Measurements from ENCODE around the gene SLBP. TPM values are rescaled to one million over a fixed set of nuclear protein-coding genes. Genes with fewer than 3 reads are reported as not detected.

SLBP gene
- polyA plus RNA-seq, 1 donor: 42.9 TPM

DNA sequence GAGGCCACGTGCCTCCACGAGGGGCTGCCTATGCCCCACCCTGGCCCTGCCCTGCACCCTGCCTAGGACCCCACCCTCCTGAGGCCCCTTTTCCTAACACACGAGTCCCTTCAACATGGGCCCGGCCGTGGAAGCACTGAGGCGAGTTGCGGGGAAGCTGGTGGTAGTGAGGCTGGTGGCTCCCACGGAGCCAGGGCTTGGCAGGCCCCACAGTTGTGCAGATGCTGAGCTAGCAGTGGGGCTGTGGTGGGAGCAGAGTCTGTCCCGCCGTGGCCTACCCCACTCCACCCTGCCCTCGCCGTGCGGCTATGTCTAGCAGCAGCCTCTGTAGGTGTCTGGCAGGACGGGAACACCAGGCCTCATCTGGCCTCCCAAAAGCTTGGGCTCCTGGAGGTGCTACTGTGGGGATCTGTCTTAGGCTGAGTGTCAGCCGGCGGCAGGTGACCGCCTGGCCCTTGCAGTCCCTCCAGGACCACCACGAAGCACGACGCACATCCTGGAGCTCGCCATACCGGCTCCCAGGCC, 28.0 kb upstream of the SLBP start:
- Histone ChIP-seq H3K27ac (ENCODE audit: low read length) (no peak overlapping the region), H3K36me3 (ENCODE audit: control insufficient read depth, insufficient read depth, low read length) (peaks cover 67% of the 10 kb centered on the region), H3K4me3 (ENCODE audit: low read length) (no peak overlapping the region), H3K4me1 (ENCODE audit: control insufficient read depth, insufficient read depth, low read length) (no peaks in the 10 kb centered on the region), H3K27me3 (ENCODE audit: control insufficient read depth, insufficient read depth, low read length) (no peaks in the 10 kb centered on the region), H3K9me3 (ENCODE audit: control insufficient read depth, low read depth, low read length) (peaks cover 35% of the 10 kb centered on the region)
- no CpG with 5 or more reads among the region's 22 CpGs for WGBS (ENCODE audit: insufficient coverage, low lambda C conversion rate)
- no peak for DNase-seq

- no peak overlapping the region for H3K4me3 ChIP-seq (ENCODE audit: low read length)
- DNase-seq: no peak
- H3K36me3 ChIP-seq (ENCODE audit: control insufficient read depth, insufficient read depth, low read length): peaks cover 72% of the 10 kb centered on the region
- H3K9me3 ChIP-seq (ENCODE audit: control insufficient read depth, low read depth, low read length): peaks cover 35% of the 10 kb centered on the region
- no peaks in the 10 kb centered on the region for H3K27me3 ChIP-seq (ENCODE audit: control insufficient read depth, insufficient read depth, low read length)
- H3K27ac ChIP-seq (ENCODE audit: low read length): no peak overlapping the region
- no peaks in the 10 kb centered on the region for H3K4me1 ChIP-seq (ENCODE audit: control insufficient read depth, insufficient read depth, low read length)
- WGBS (ENCODE audit: insufficient coverage, low lambda C conversion rate): no CpG with 5 or more reads among the region's 9 CpGs
Observed at GRCh38 chr4:1739358-1739757, 27.2 kb upstream of the SLBP start.

GRCh38 chr4:1738410-1738809, 26.3 kb upstream of the SLBP start:
- Histone ChIP-seq H3K27ac (ENCODE audit: low read length) (no peak overlapping the region), H3K9me3 (ENCODE audit: control insufficient read depth, low read depth, low read length) (peaks cover 35% of the 10 kb centered on the region), H3K4me3 (ENCODE audit: low read length) (no peak overlapping the region), H3K4me1 (ENCODE audit: control insufficient read depth, insufficient read depth, low read length) (no peaks in the 10 kb centered on the region), H3K36me3 (ENCODE audit: control insufficient read depth, insufficient read depth, low read length) (peaks cover 70% of the 10 kb centered on the region), H3K27me3 (ENCODE audit: control insufficient read depth, insufficient read depth, low read length) (no peaks in the 10 kb centered on the region)
- no CpG with 5 or more reads among the region's 4 CpGs for WGBS (ENCODE audit: insufficient coverage, low lambda C conversion rate)
- no peak for DNase-seq

GRCh38 chr4:1737666-1738065, 25.5 kb upstream of the SLBP start:
- Histone ChIP-seq H3K27ac (ENCODE audit: low read length) (no peak overlapping the region), H3K4me1 (ENCODE audit: control insufficient read depth, insufficient read depth, low read length) (no peaks in the 10 kb centered on the region), H3K9me3 (ENCODE audit: control insufficient read depth, low read depth, low read length) (peaks cover 35% of the 10 kb centered on the region), H3K4me3 (ENCODE audit: low read length) (no peak overlapping the region), H3K36me3 (ENCODE audit: control insufficient read depth, insufficient read depth, low read length) (peaks cover 76% of the 10 kb centered on the region), H3K27me3 (ENCODE audit: control insufficient read depth, insufficient read depth, low read length) (no peaks in the 10 kb centered on the region)
- no CpG with 5 or more reads among the region's 15 CpGs for WGBS (ENCODE audit: insufficient coverage, low lambda C conversion rate)
- no peak for DNase-seq

GRCh38 chr4:1736812-1737211, 24.7 kb upstream of the SLBP start:
- peaks cover 72% of the 10 kb centered on the region for H3K36me3 ChIP-seq (ENCODE audit: control insufficient read depth, insufficient read depth, low read length)
- no peak overlapping the region for H3K4me3 ChIP-seq (ENCODE audit: low read length)
- no peak overlapping the region for H3K27ac ChIP-seq (ENCODE audit: low read length)
- H3K27me3 ChIP-seq (ENCODE audit: control insufficient read depth, insufficient read depth, low read length): no peaks in the 10 kb centered on the region
- H3K4me1 ChIP-seq (ENCODE audit: control insufficient read depth, insufficient read depth, low read length): no peaks in the 10 kb centered on the region
- H3K9me3 ChIP-seq (ENCODE audit: control insufficient read depth, low read depth, low read length): peaks cover 35% of the 10 kb centered on the region
- no peak for DNase-seq
- 100% methylated on average over 1 of the region's 13 CpGs for WGBS (ENCODE audit: insufficient coverage, low lambda C conversion rate)

- WGBS (ENCODE audit: insufficient coverage, low lambda C conversion rate): no CpG with 5 or more reads among the region's 20 CpGs
- peaks cover 72% of the 10 kb centered on the region for H3K36me3 ChIP-seq (ENCODE audit: control insufficient read depth, insufficient read depth, low read length)
- no peak for DNase-seq
Observed at GRCh38 chr4:1735215-1735614, 23.1 kb upstream of the SLBP start.

DNA sequence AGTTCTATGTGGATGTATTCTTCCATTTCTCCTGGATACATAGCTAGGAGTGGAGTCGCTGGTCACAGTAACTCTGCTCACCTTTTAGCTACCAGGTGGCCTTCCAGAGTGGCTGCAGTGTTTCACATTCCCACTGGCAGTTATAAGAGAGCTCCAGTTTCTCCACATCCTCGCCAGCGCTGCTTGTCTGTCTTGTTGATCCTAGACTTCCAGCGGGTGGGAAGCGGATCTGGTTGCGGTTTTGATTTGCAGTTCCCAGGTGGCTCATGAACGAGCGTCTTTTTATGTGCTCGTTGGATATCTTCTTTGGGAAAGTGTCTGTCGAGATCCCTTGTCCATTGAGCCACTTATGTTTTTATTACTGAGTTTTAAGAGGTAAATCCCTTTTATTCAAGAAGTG, 20.8 kb upstream of the SLBP start:
- no peak overlapping the region for H3K4me3 ChIP-seq (ENCODE audit: low read length)
- H3K27me3 ChIP-seq (ENCODE audit: control insufficient read depth, insufficient read depth, low read length): no peaks in the 10 kb centered on the region
- peaks cover 15% of the 10 kb centered on the region for H3K9me3 ChIP-seq (ENCODE audit: control insufficient read depth, low read depth, low read length)
- peaks cover 66% of the 10 kb centered on the region for H3K36me3 ChIP-seq (ENCODE audit: control insufficient read depth, insufficient read depth, low read length)
- WGBS (ENCODE audit: insufficient coverage, low lambda C conversion rate): 100% methylated on average over 1 of the region's 10 CpGs
- H3K27ac ChIP-seq (ENCODE audit: low read length): no peak overlapping the region
- no peak for DNase-seq
- no peaks in the 10 kb centered on the region for H3K4me1 ChIP-seq (ENCODE audit: control insufficient read depth, insufficient read depth, low read length)

More at GRCh38 chr4:1735215-1735614, 23.1 kb upstream of the SLBP start:
- Histone ChIP-seq H3K27me3 (ENCODE audit: control insufficient read depth, insufficient read depth, low read length) (no peaks in the 10 kb centered on the region), H3K4me1 (ENCODE audit: control insufficient read depth, insufficient read depth, low read length) (no peaks in the 10 kb centered on the region), H3K27ac (ENCODE audit: low read length) (no peak overlapping the region), H3K4me3 (ENCODE audit: low read length) (no peak overlapping the region), H3K9me3 (ENCODE audit: control insufficient read depth, low read depth, low read length) (peaks cover 34% of the 10 kb centered on the region)

DNA sequence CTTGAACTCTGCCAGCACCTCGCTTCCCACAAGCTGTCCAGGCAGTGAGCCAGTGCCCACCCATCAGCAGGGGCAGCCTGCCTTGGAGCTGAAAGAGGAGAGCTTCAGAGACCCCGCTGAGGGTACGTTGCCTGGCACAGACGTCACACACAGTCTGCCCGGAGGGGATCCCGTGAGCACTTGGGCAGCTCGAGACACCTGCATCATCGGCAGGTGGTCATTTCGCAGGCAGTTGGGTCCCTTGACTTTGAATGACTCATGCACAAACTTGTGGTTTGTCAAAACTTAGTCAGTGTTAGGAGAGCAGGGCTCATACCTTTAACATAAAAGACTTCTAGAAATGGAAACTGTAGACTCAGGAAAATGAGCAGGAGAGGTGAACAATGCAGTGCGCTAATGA, 19.1 kb upstream of the SLBP start:
- Histone ChIP-seq H3K27ac (ENCODE audit: low read length) (no peak overlapping the region), H3K4me3 (ENCODE audit: low read length) (no peak overlapping the region), H3K27me3 (ENCODE audit: control insufficient read depth, insufficient read depth, low read length) (no peaks in the 10 kb centered on the region), H3K9me3 (ENCODE audit: control insufficient read depth, low read depth, low read length) (no peaks in the 10 kb centered on the region), H3K4me1 (ENCODE audit: control insufficient read depth, insufficient read depth, low read length) (no peaks in the 10 kb centered on the region), H3K36me3 (ENCODE audit: control insufficient read depth, insufficient read depth, low read length) (peaks cover 54% of the 10 kb centered on the region)
- DNase-seq: no peak
- 100% methylated on average over 1 of the region's 10 CpGs for WGBS (ENCODE audit: insufficient coverage, low lambda C conversion rate)

DNA sequence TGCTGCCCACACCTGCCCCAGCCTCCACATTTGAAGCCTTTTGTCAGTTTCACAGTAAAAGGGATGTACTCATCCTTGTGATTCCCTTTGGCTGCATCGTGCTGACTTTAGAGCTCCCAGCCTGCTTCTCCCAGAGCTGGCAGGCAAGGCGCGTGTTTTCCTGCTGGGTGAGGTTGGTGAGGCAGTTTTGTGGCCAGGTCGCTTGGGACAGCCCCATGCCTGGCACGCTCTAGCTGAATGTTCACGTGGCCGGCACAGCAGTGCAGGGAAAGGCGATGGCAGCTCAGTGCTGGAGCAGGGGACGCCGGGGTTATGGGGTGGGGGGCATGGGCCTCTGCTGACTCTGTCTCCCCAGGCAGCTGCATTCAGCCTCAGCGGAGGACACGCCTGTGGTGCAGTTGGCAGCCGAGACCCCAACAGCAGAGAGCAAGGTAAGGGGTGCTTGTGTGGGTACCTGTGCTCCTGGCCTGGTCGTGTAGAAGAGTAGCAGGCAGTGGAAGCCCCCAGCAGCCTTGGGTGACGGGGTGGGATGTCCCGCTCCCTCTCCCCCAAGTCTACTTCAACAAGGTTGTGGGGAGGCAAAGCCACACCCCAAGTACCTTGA, 18.5 kb upstream of the SLBP start:
- Histone ChIP-seq H3K27me3 (ENCODE audit: control insufficient read depth, insufficient read depth, low read length) (no peaks in the 10 kb centered on the region), H3K4me1 (ENCODE audit: control insufficient read depth, insufficient read depth, low read length) (no peaks in the 10 kb centered on the region), H3K27ac (ENCODE audit: low read length) (no peak overlapping the region), H3K4me3 (ENCODE audit: low read length) (no peak overlapping the region), H3K36me3 (ENCODE audit: control insufficient read depth, insufficient read depth, low read length) (peaks cover 50% of the 10 kb centered on the region), H3K9me3 (ENCODE audit: control insufficient read depth, low read depth, low read length) (no peaks in the 10 kb centered on the region)
- no peak for DNase-seq
- WGBS (ENCODE audit: insufficient coverage, low lambda C conversion rate): 100% methylated on average over 1 of the region's 16 CpGs

- no peak overlapping the region for H3K27ac ChIP-seq (ENCODE audit: low read length)
- peaks cover 45% of the 10 kb centered on the region for H3K36me3 ChIP-seq (ENCODE audit: control insufficient read depth, insufficient read depth, low read length)
- no peaks in the 10 kb centered on the region for H3K4me1 ChIP-seq (ENCODE audit: control insufficient read depth, insufficient read depth, low read length)
- no peak overlapping the region for H3K4me3 ChIP-seq (ENCODE audit: low read length)
- WGBS (ENCODE audit: insufficient coverage, low lambda C conversion rate): no CpG with 5 or more reads among the region's 31 CpGs
- H3K27me3 ChIP-seq (ENCODE audit: control insufficient read depth, insufficient read depth, low read length): no peaks in the 10 kb centered on the region
- no peak for DNase-seq
- H3K9me3 ChIP-seq (ENCODE audit: control insufficient read depth, low read depth, low read length): no peaks in the 10 kb centered on the region
Observed at GRCh38 chr4:1728061-1728980, 16.2 kb upstream of the SLBP start.

Data from large intestine (tissue), 3 donors.